ENCODE results near the gene NXPH1.

The NXPH1 gene

DNA sequence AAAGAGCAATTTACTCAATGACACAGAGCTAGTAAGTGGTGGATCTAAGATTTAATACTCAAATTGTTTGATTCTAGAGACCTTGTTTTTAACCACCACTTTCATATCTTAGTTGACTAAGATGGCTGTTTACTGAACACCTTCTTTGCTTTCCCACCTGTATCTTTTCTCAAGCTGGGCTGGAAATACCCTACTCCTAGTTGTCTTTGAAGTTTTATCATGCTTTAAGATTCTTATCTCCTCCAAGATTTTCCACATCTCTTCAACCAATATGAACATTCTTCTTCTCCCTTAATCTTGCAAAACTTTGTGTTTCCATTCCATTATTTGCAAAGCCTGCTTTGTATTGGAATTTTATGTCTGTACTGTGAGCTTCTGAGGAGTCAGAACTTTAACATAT lies 157.9 kb downstream of the NXPH1 start:
- TF ChIP-seq HDGF (IDR thresholded peaks at IDR 0.05; ENCODE audit: borderline replicate concordance) = no peak
- no peak for TF ChIP-seq FOXK2 (IDR thresholded peaks at IDR 0.05)
- no peak for TF ChIP-seq NFRKB (IDR thresholded peaks at IDR 0.05)
- no peak for TF ChIP-seq FOXM1 (IDR thresholded peaks at IDR 0.05; ENCODE audit: borderline replicate concordance)
- no peak for TF ChIP-seq LEF1 (IDR thresholded peaks at IDR 0.05; ENCODE audit: borderline replicate concordance)
- TF ChIP-seq ZNF384 (IDR thresholded peaks at IDR 0.05) = no peak
- no peak for TF ChIP-seq SP1 (IDR thresholded peaks at IDR 0.05)
- TF ChIP-seq ELF4 (IDR thresholded peaks at IDR 0.05) = no peak
- TF ChIP-seq CTBP1 (IDR thresholded peaks at IDR 0.05; ENCODE audit: borderline replicate concordance) = no peak
- no peak for TF ChIP-seq SUZ12 (IDR thresholded peaks at IDR 0.05)
- TF ChIP-seq TARDBP (IDR thresholded peaks at IDR 0.05) = no peak
- no peak for DNase-seq (ENCODE audit: extremely low spot score)
- CTCF ChIA-PET = no interaction called here
- POLR2A ChIA-PET = no interaction called here

- ChIA-PET POLR2A (no interaction called here), CTCF (no interaction called here)
- TF ChIP-seq BHLHE40 (IDR thresholded peaks at IDR 0.05; ENCODE audit: borderline replicate concordance) (no peak), HDGF (IDR thresholded peaks at IDR 0.05; ENCODE audit: borderline replicate concordance) (no peak), FOXM1 (IDR thresholded peaks at IDR 0.05; ENCODE audit: borderline replicate concordance) (no peak), CTBP1 (IDR thresholded peaks at IDR 0.05; ENCODE audit: borderline replicate concordance) (no peak), FOXK2 (IDR thresholded peaks at IDR 0.05) (no peak), LEF1 (IDR thresholded peaks at IDR 0.05; ENCODE audit: borderline replicate concordance) (no peak), NFRKB (IDR thresholded peaks at IDR 0.05) (no peak), FOXA1 (IDR thresholded peaks at IDR 0.05) (no peak), TARDBP (IDR thresholded peaks at IDR 0.05) (no peak), SUZ12 (IDR thresholded peaks at IDR 0.05) (no peak), ELF4 (IDR thresholded peaks at IDR 0.05) (no peak), ARNT (IDR thresholded peaks at IDR 0.05) (no peak), PKNOX1 (IDR thresholded peaks at IDR 0.05) (no peak), SP1 (IDR thresholded peaks at IDR 0.05) (no peak), L3MBTL2 (conservative IDR thresholded peaks at IDR 0.05) (no peak), ZNF384 (IDR thresholded peaks at IDR 0.05) (no peak)
- no peak for DNase-seq (ENCODE audit: extremely low spot score)
These were observed 158.8 kb downstream of the NXPH1 start for GRCh38 chr7:8592167-8592566.

GRCh38 chr7:8594115-8594514 lies 160.7 kb downstream of the NXPH1 start:
- CTCF ChIA-PET = no interaction called here
- POLR2A ChIA-PET = no interaction called here
- TF ChIP-seq ZNF384 (IDR thresholded peaks at IDR 0.05) (no peak), SP1 (IDR thresholded peaks at IDR 0.05) (no peak), ARNT (IDR thresholded peaks at IDR 0.05) (no peak), LEF1 (IDR thresholded peaks at IDR 0.05; ENCODE audit: borderline replicate concordance) (no peak), FOXM1 (IDR thresholded peaks at IDR 0.05; ENCODE audit: borderline replicate concordance) (no peak), L3MBTL2 (conservative IDR thresholded peaks at IDR 0.05) (no peak), NFRKB (IDR thresholded peaks at IDR 0.05) (no peak), FOXK2 (IDR thresholded peaks at IDR 0.05) (no peak), PKNOX1 (IDR thresholded peaks at IDR 0.05) (no peak), FOXA1 (IDR thresholded peaks at IDR 0.05) (no peak), SUZ12 (IDR thresholded peaks at IDR 0.05) (no peak), BHLHE40 (IDR thresholded peaks at IDR 0.05; ENCODE audit: borderline replicate concordance) (no peak), CTBP1 (IDR thresholded peaks at IDR 0.05; ENCODE audit: borderline replicate concordance) (no peak)
- DNase-seq (ENCODE audit: extremely low spot score) = no peak

- TF ChIP-seq SP1 (IDR thresholded peaks at IDR 0.05) (no peak), NFRKB (IDR thresholded peaks at IDR 0.05) (no peak), PKNOX1 (IDR thresholded peaks at IDR 0.05) (no peak), FOXM1 (IDR thresholded peaks at IDR 0.05; ENCODE audit: borderline replicate concordance) (no peak), ZNF384 (IDR thresholded peaks at IDR 0.05) (no peak), BHLHE40 (IDR thresholded peaks at IDR 0.05; ENCODE audit: borderline replicate concordance) (no peak), CTBP1 (IDR thresholded peaks at IDR 0.05; ENCODE audit: borderline replicate concordance) (no peak), TARDBP (IDR thresholded peaks at IDR 0.05) (no peak), FOXK2 (IDR thresholded peaks at IDR 0.05) (no peak), ELF4 (IDR thresholded peaks at IDR 0.05) (no peak), SUZ12 (IDR thresholded peaks at IDR 0.05) (no peak), LEF1 (IDR thresholded peaks at IDR 0.05; ENCODE audit: borderline replicate concordance) (no peak), HDGF (IDR thresholded peaks at IDR 0.05; ENCODE audit: borderline replicate concordance) (no peak), L3MBTL2 (conservative IDR thresholded peaks at IDR 0.05) (no peak), ARNT (IDR thresholded peaks at IDR 0.05) (no peak), FOXA1 (IDR thresholded peaks at IDR 0.05) (no peak)
- ChIA-PET CTCF (no interaction called here), POLR2A (no interaction called here)
- no peak for DNase-seq (ENCODE audit: extremely low spot score)
These were observed 164.2 kb downstream of the NXPH1 start for GRCh38 chr7:8597565-8597964.

GRCh38 chr7:8601121-8601520 lies 167.7 kb downstream of the NXPH1 start:
- no peak for DNase-seq (ENCODE audit: extremely low spot score)
- CTCF ChIA-PET = no interaction called here
- POLR2A ChIA-PET = no interaction called here
- TF ChIP-seq FOXK2 (IDR thresholded peaks at IDR 0.05) = no peak
- no peak for TF ChIP-seq PKNOX1 (IDR thresholded peaks at IDR 0.05)
- no peak for TF ChIP-seq ELF4 (IDR thresholded peaks at IDR 0.05)
- no peak for TF ChIP-seq SP1 (IDR thresholded peaks at IDR 0.05)
- TF ChIP-seq L3MBTL2 (conservative IDR thresholded peaks at IDR 0.05) = no peak
- TF ChIP-seq HDGF (IDR thresholded peaks at IDR 0.05; ENCODE audit: borderline replicate concordance) = no peak
- no peak for TF ChIP-seq LEF1 (IDR thresholded peaks at IDR 0.05; ENCODE audit: borderline replicate concordance)
- no peak for TF ChIP-seq ARNT (IDR thresholded peaks at IDR 0.05)
- TF ChIP-seq BHLHE40 (IDR thresholded peaks at IDR 0.05; ENCODE audit: borderline replicate concordance) = no peak
- no peak for TF ChIP-seq CTBP1 (IDR thresholded peaks at IDR 0.05; ENCODE audit: borderline replicate concordance)
- TF ChIP-seq ZNF384 (IDR thresholded peaks at IDR 0.05) = no peak
- TF ChIP-seq FOXM1 (IDR thresholded peaks at IDR 0.05; ENCODE audit: borderline replicate concordance) = no peak
- no peak for TF ChIP-seq SUZ12 (IDR thresholded peaks at IDR 0.05)
- TF ChIP-seq FOXA1 (IDR thresholded peaks at IDR 0.05) = no peak
- no peak for TF ChIP-seq TARDBP (IDR thresholded peaks at IDR 0.05)
- TF ChIP-seq NFRKB (IDR thresholded peaks at IDR 0.05) = no peak
